ENCODE measurements around the gene SLC37A3. TPM values are rescaled to one million over a fixed set of nuclear protein-coding genes. Genes with fewer than 3 reads are reported as not detected.

Gene SLC37A3
- total and polyA plus RNA-seq, 2 donors (not counting 1 experiment from before 2014, with no cell fraction given) = 53.5 to 81.7 TPM

DNA sequence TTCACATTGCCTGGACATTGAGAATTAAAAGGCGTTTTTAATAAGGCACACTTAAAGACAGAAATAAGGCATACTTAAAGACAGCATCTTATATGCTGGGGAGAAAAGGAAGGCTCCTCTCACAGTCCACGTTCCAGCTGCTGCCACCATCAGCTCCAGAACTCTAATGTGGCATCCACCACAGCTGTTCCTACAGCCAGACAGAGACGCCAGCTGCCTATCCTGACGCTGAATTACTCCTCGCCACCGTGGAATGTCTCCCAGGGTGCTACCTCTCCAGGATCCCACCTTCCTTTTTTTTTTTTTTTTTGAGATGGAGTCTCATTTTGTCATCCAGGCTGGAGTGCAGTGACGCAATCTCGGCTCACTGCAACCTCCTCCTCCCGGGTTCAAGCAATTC is 30.8 kb downstream of the SLC37A3 start:
- H3K36me3 ChIP-seq (ENCODE audit: control insufficient read depth, insufficient read depth, low read length) = peaks cover 2% of the 10 kb centered on the region
- no peak overlapping the region for H3K4me3 ChIP-seq (replicated peaks in 1 of 4; ENCODE audit: control extremely low read depth in 1 of 4, insufficient read depth in 1 of 4, low read depth in 3 of 4, low read length in 4 of 4)
- H3K79me2 ChIP-seq (ENCODE audit: control insufficient read depth, insufficient read depth, low read length) = no peaks in the 10 kb centered on the region
- no peak overlapping the region for H3K9ac ChIP-seq (ENCODE audit: insufficient read depth, low read length)
- H2AFZ ChIP-seq (ENCODE audit: low read length) = no peak overlapping the region
- H4K20me1 ChIP-seq (ENCODE audit: control insufficient read depth, extremely low read depth, insufficient read depth, low read length) = no peaks in the 10 kb centered on the region
- no peaks in the 10 kb centered on the region for H3K9me3 ChIP-seq (ENCODE audit: control insufficient read depth, insufficient read depth, low read depth, low read length)
- H3K4me2 ChIP-seq (ENCODE audit: extremely low read depth, insufficient read depth, low read length) = no peak overlapping the region
- H3K4me1 ChIP-seq (ENCODE audit: control insufficient read depth, extremely low read depth, insufficient read depth, low read length) = no peaks in the 10 kb centered on the region
- no peak overlapping the region for H3K27ac ChIP-seq (ENCODE audit: insufficient read depth, low read length)
- no peak for TF ChIP-seq EZH2 (IDR thresholded peaks at IDR 0.05; ENCODE audit: low read length, missing control alignments)
- TF ChIP-seq, protein P1, sequence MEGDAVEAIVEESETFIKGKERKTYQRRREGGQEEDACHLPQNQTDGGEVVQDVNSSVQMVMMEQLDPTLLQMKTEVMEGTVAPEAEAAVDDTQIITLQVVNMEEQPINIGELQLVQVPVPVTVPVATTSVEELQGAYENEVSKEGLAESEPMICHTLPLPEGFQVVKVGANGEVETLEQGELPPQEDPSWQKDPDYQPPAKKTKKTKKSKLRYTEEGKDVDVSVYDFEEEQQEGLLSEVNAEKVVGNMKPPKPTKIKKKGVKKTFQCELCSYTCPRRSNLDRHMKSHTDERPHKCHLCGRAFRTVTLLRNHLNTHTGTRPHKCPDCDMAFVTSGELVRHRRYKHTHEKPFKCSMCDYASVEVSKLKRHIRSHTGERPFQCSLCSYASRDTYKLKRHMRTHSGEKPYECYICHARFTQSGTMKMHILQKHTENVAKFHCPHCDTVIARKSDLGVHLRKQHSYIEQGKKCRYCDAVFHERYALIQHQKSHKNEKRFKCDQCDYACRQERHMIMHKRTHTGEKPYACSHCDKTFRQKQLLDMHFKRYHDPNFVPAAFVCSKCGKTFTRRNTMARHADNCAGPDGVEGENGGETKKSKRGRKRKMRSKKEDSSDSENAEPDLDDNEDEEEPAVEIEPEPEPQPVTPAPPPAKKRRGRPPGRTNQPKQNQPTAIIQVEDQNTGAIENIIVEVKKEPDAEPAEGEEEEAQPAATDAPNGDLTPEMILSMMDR (conservative IDR thresholded peaks at IDR 0.05 in 1 of 2, IDR thresholded peaks at IDR 0.05 in 1 of 2; ENCODE audit: low read depth in 1 of 2, low read length in 2 of 2) = no peak
- no peak for DNase-seq (ENCODE audit: low read depth in 2 of 2)
- no peaks in the 10 kb centered on the region for H3K27me3 ChIP-seq (ENCODE audit: control insufficient read depth, insufficient read depth, low read length)

GRCh38 chr7:140364819-140365218 is 33.5 kb downstream of the SLC37A3 start:
- Histone ChIP-seq H3K4me1 (ENCODE audit: control insufficient read depth, extremely low read depth, insufficient read depth, low read length) (no peaks in the 10 kb centered on the region), H3K4me3 (replicated peaks in 1 of 4; ENCODE audit: control extremely low read depth in 1 of 4, insufficient read depth in 1 of 4, low read depth in 3 of 4, low read length in 4 of 4) (no peak overlapping the region), H3K9ac (ENCODE audit: insufficient read depth, low read length) (no peak overlapping the region), H2AFZ (ENCODE audit: low read length) (no peak overlapping the region), H3K27me3 (ENCODE audit: control insufficient read depth, insufficient read depth, low read length) (no peaks in the 10 kb centered on the region), H3K36me3 (ENCODE audit: control insufficient read depth, insufficient read depth, low read length) (peaks cover 2% of the 10 kb centered on the region), H3K9me3 (ENCODE audit: control insufficient read depth, insufficient read depth, low read depth, low read length) (no peaks in the 10 kb centered on the region), H3K27ac (ENCODE audit: insufficient read depth, low read length) (no peak overlapping the region), H3K4me2 (ENCODE audit: extremely low read depth, insufficient read depth, low read length) (no peak overlapping the region), H4K20me1 (ENCODE audit: control insufficient read depth, extremely low read depth, insufficient read depth, low read length) (no peaks in the 10 kb centered on the region), H3K79me2 (ENCODE audit: control insufficient read depth, insufficient read depth, low read length) (no peaks in the 10 kb centered on the region)
- DNase-seq (ENCODE audit: low read depth in 2 of 2) = no peak
- no peak for TF ChIP-seq EZH2 (IDR thresholded peaks at IDR 0.05; ENCODE audit: low read length, missing control alignments)
- TF ChIP-seq, protein P1 (conservative IDR thresholded peaks at IDR 0.05 in 1 of 2, IDR thresholded peaks at IDR 0.05 in 1 of 2; ENCODE audit: low read depth in 1 of 2, low read length in 2 of 2) = no peak

- no peak overlapping the region for H3K4me2 ChIP-seq (ENCODE audit: extremely low read depth, insufficient read depth, low read length)
- H3K79me2 ChIP-seq (ENCODE audit: control insufficient read depth, insufficient read depth, low read length) = no peaks in the 10 kb centered on the region
- H3K4me3 ChIP-seq (replicated peaks in 1 of 4; ENCODE audit: control extremely low read depth in 1 of 4, insufficient read depth in 1 of 4, low read depth in 3 of 4, low read length in 4 of 4) = no peak overlapping the region
- no peak for DNase-seq (ENCODE audit: low read depth in 2 of 2)
- H3K4me1 ChIP-seq (ENCODE audit: control insufficient read depth, extremely low read depth, insufficient read depth, low read length) = no peaks in the 10 kb centered on the region
- TF ChIP-seq, protein P1 (conservative IDR thresholded peaks at IDR 0.05 in 1 of 2, IDR thresholded peaks at IDR 0.05 in 1 of 2; ENCODE audit: low read depth in 1 of 2, low read length in 2 of 2) = no peak
- no peak for TF ChIP-seq EZH2 (IDR thresholded peaks at IDR 0.05; ENCODE audit: low read length, missing control alignments)
- H3K9me3 ChIP-seq (ENCODE audit: control insufficient read depth, insufficient read depth, low read depth, low read length) = no peaks in the 10 kb centered on the region
- H2AFZ ChIP-seq (ENCODE audit: low read length) = no peak overlapping the region
- no peaks in the 10 kb centered on the region for H4K20me1 ChIP-seq (ENCODE audit: control insufficient read depth, extremely low read depth, insufficient read depth, low read length)
- no peaks in the 10 kb centered on the region for H3K36me3 ChIP-seq (ENCODE audit: control insufficient read depth, insufficient read depth, low read length)
- H3K27me3 ChIP-seq (ENCODE audit: control insufficient read depth, insufficient read depth, low read length) = no peaks in the 10 kb centered on the region
- no peak overlapping the region for H3K27ac ChIP-seq (ENCODE audit: insufficient read depth, low read length)
- no peak overlapping the region for H3K9ac ChIP-seq (ENCODE audit: insufficient read depth, low read length)
Measured at GRCh38 chr7:140360697-140361229, 37.6 kb downstream of the SLC37A3 start.
